ENCODE data around the gene C16orf95. TPM values are rescaled to one million over a fixed set of nuclear protein-coding genes. Genes with fewer than 3 reads are reported as not detected.

The C16orf95 gene
- total RNA-seq, result 3.9 and 4.6 TPM in 2 replicates

GRCh38 chr16:87316923-87317749 is at the start of gene C16orf95:
C16orf95 (minus strand) TSS chr16:87317392; CDS start chr16:87317242, 150 bp downstream.

Other genes starting within 250 kb of the C16orf95 start
- 35.1 and 74.9 TPM in 2 replicates for gene FBXO31, start 66.4 kb upstream of the C16orf95 start, total RNA-seq
- 40.9 and 44.4 TPM in 2 replicates for gene MAP1LC3B, start 74.9 kb upstream of the C16orf95 start, total RNA-seq
- 17.7 and 20.4 TPM in 2 replicates for gene ZCCHC14, start 175.6 kb upstream of the C16orf95 start, total RNA-seq

Measured in smooth muscle cell of trachea (primary cell).